SK-N-SH (cell line): ENCODE data around the gene TBXAS1. TPM values are rescaled to one million over a fixed set of nuclear protein-coding genes. Genes with fewer than 3 reads are reported as not detected.

ENCODE experiments used
- CTCF ChIA-PET: fragments of 300-600, 350-600 bp; formaldehyde crosslinking; extraction: SDS; loops from one replicate; lab custom pipeline; 2021; lab: Yijun Ruan, JAX
- POLR2A ChIA-PET: fragments of 350-600 bp; sonication (Branson Sonifier 250); formaldehyde crosslinking; extraction: SDS; loops from one replicate; lab custom pipeline; 2020; ENCODE audit warnings: antibody characterized with exemption, inconsistent platforms; lab: Yijun Ruan, JAX
- DNase-seq: peaks from one replicate; pipeline ENCODE4 v3.0.0; 2012
- H2AFZ ChIP-seq: fragments of 200-600 bp; sonication (generic); 2 replicates; pipeline ENCODE4 v1.8.1; 2016; ENCODE audit warnings: antibody characterized with exemption, mild to moderate bottlenecking, low read depth
- H3F3A ChIP-seq: fragments of 200-600 bp; sonication (generic); replicated peaks from 2 replicates; pipeline ENCODE3; 2016; ENCODE audit warnings: antibody characterized with exemption, mild to moderate bottlenecking; ENCODE audit not compliant: insufficient read depth
- H3K27ac ChIP-seq, 2 experiments: fragments of 200-500 bp in 1 of 2; fragments of 200-600 bp in 1 of 2; sonication (Bioruptor generic) in 1 of 2; sonication (generic), shearing (Covaris generic) in 1 of 2; 2 replicates each; pipeline versions ENCODE4 v1.5.1 to v1.6.1; 2014 to 2016; ENCODE audit warnings: low read depth in 2 of 2, inconsistent platforms in 1 of 2, low read length in 1 of 2, mild to moderate bottlenecking in 1 of 2, mixed read lengths in 1 of 2
- H3K27me3 ChIP-seq: fragments of 200-600 bp; sonication (generic), shearing (Covaris generic); 2 replicates; pipeline ENCODE4 v1.6.1; 2016; ENCODE audit warnings: mixed run types; ENCODE audit not compliant: insufficient read depth
- H3K36me3 ChIP-seq, 2 experiments: fragments of 200-500 bp in 1 of 2; fragments of 200-600 bp in 1 of 2; sonication (Bioruptor generic) in 1 of 2; sonication (generic) in 1 of 2; replicated peaks in 1 of 2; 2 replicates each; pipeline versions ENCODE3 to v1.5.1; 2014 to 2016; ENCODE audit warnings: low read length in 1 of 2, mild to moderate bottlenecking in 1 of 2; ENCODE audit not compliant: insufficient read depth in 2 of 2, control insufficient read depth in 1 of 2
- H3K4me1 ChIP-seq, 2 experiments: fragments of 200-500 bp in 1 of 2; fragments of 200-600 bp in 1 of 2; sonication (Bioruptor generic) in 1 of 2; sonication (generic), shearing (Covaris generic) in 1 of 2; 2 replicates each; pipeline versions ENCODE4 v1.5.1 to v1.6.1; 2014 to 2016; ENCODE audit warnings: low read depth in 1 of 2, low read length in 1 of 2, mixed run types in 1 of 2; ENCODE audit not compliant: insufficient read depth in 2 of 2, control insufficient read depth in 1 of 2
- H3K4me2 ChIP-seq: fragments of 200-600 bp; sonication (generic), shearing (Covaris generic); 2 replicates; pipeline ENCODE4 v1.6.1; 2017; ENCODE audit warnings: mixed run types
- H3K4me3 ChIP-seq, 2 experiments: fragments of 200-500 bp in 1 of 2; fragments of 200-600 bp in 1 of 2; sonication (Bioruptor generic) in 1 of 2; sonication (generic), shearing (Covaris generic) in 1 of 2; 2 replicates each; pipeline versions ENCODE4 v1.5.1 to v1.8.1; 2014 to 2016; ENCODE audit warnings: low read depth in 2 of 2, inconsistent platforms in 1 of 2, low read length in 1 of 2, mild to moderate bottlenecking in 1 of 2, mixed read lengths in 1 of 2, moderate library complexity in 1 of 2
- H3K79me2 ChIP-seq: fragments of 200-600 bp; sonication (generic); 2 replicates; pipeline ENCODE4 v1.8.1; 2017; ENCODE audit warnings: mild to moderate bottlenecking; ENCODE audit not compliant: insufficient read depth
- H3K9ac ChIP-seq: fragments of 200-600 bp; sonication (generic); 2 replicates; pipeline ENCODE4 v1.6.1; 2017; ENCODE audit warnings: mixed run types
- H3K9me2 ChIP-seq: fragments of 200-600 bp; sonication (generic); 2 replicates; pipeline ENCODE4 v1.6.1; 2017; ENCODE audit warnings: mixed run types
- H3K9me3 ChIP-seq: fragments of 200-600 bp; sonication (generic); 2 replicates; pipeline ENCODE4 v1.6.1; 2017; ENCODE audit warnings: mixed run types, mild to moderate bottlenecking, moderate library complexity
- H4K20me1 ChIP-seq: fragments of 200-600 bp; sonication (generic); 2 replicates; pipeline ENCODE4 v1.6.1; 2017; ENCODE audit warnings: mild to moderate bottlenecking, mixed run types; ENCODE audit not compliant: insufficient read depth
- CHD2 ChIP-seq: fragments of 150-350 bp; IDR thresholded peaks from 2 replicates; pipeline ENCODE4 v1.6.1; 2018; ENCODE audit warnings: low read length; ENCODE audit not compliant: partially characterized antibody
- ELF1 ChIP-seq: IDR thresholded peaks from 2 replicates; pipeline ENCODE4 v1.4.0; 2012
- FOSL2 ChIP-seq: IDR thresholded peaks from 2 replicates; pipeline ENCODE4 v1.4.0; 2012; ENCODE audit warnings: low read depth, mild to moderate bottlenecking, moderate library complexity, borderline replicate concordance
- FOXJ3 ChIP-seq: sonication (generic); formaldehyde crosslinking; IDR thresholded peaks from 2 replicates; pipeline ENCODE4 v1.5.1; 2020; ENCODE audit warnings: mild to moderate bottlenecking, missing genetic modification reagents
- FOXM1 ChIP-seq: IDR thresholded peaks from 2 replicates; pipeline ENCODE4 v1.4.0; 2012; ENCODE audit warnings: low read depth, mild to moderate bottlenecking
- GABPA ChIP-seq: IDR thresholded peaks from 2 replicates; pipeline ENCODE4 v1.4.0; 2012; ENCODE audit warnings: low read depth, mild to moderate bottlenecking
- GATA2 ChIP-seq: sonication (generic); formaldehyde crosslinking; IDR thresholded peaks from 2 replicates; pipeline ENCODE4 v1.5.0; 2020; ENCODE audit warnings: mild to moderate bottlenecking, missing genetic modification reagents
- JUND ChIP-seq: IDR thresholded peaks from 2 replicates; pipeline ENCODE4 v1.4.0; 2012
- MEF2A ChIP-seq: IDR thresholded peaks from 2 replicates; pipeline ENCODE4 v1.4.0; 2012; ENCODE audit warnings: low read depth, borderline replicate concordance
- MXI1 ChIP-seq: IDR thresholded peaks from 2 replicates; pipeline ENCODE4 v1.6.1; 2012; ENCODE audit warnings: mild to moderate bottlenecking, low read depth, low read length, improper control_type of control experiment
- NFIC ChIP-seq: IDR thresholded peaks from 2 replicates; pipeline ENCODE4 v1.4.0; 2012; ENCODE audit warnings: borderline replicate concordance
- NRF1 ChIP-seq: IDR thresholded peaks from 2 replicates; pipeline ENCODE4 v1.6.1; 2012; ENCODE audit warnings: low read depth, mild to moderate bottlenecking, low read length
- RAD21 ChIP-seq: IDR thresholded peaks from 2 replicates; pipeline ENCODE4 v1.6.1; 2012; ENCODE audit warnings: mild to moderate bottlenecking, low read length
- RCOR1 ChIP-seq: fragments of 150-350 bp; IDR thresholded peaks from 2 replicates; pipeline ENCODE4 v1.6.1; 2017; ENCODE audit warnings: antibody characterized with exemption, low read length
- RFX5 ChIP-seq: IDR thresholded peaks from 2 replicates; pipeline ENCODE4 v1.6.1; 2012; ENCODE audit warnings: mild to moderate bottlenecking, improper control_type of control experiment, low read length
- RXRA ChIP-seq: IDR thresholded peaks from 2 replicates; pipeline ENCODE4 v1.4.0; 2012; ENCODE audit warnings: low read depth, mild to moderate bottlenecking, borderline replicate concordance
- TCF12 ChIP-seq: IDR thresholded peaks from 2 replicates; pipeline ENCODE4 v1.4.0; 2012
- TEAD4 ChIP-seq: IDR thresholded peaks from 2 replicates; pipeline ENCODE4 v1.4.0; 2012; ENCODE audit warnings: mild to moderate bottlenecking, borderline replicate concordance; ENCODE audit not compliant: insufficient read depth
- USF1 ChIP-seq: IDR thresholded peaks from 2 replicates; pipeline ENCODE4 v1.4.0; 2012; ENCODE audit warnings: low read depth, borderline replicate concordance
- YY1 ChIP-seq: IDR thresholded peaks from 2 replicates; pipeline ENCODE4 v1.4.0; 2012; ENCODE audit warnings: low read depth, mild to moderate bottlenecking
- WGBS: methylation state at CpG from one replicate; pipeline ENCODE4 v1.1.6; 2017; ENCODE audit warnings: low lambda C conversion rate; 5-methylcytosine and 5-hydroxymethylcytosine counted together
- polyA plus RNA-seq, 3 experiments: library from polyadenylated mRNA; depleted of rRNA; stranded (reverse); fragments of >200 nt; gene quantifications; 2 replicates each; pipeline ENCODE4 v1.2.3, GENCODE V29; 2012
- TF ChIP-seq, protein P1 (sequence below): IDR thresholded peaks from 2 replicates; pipeline ENCODE4 v1.4.0; 2012; ENCODE audit warnings: low read depth
- TF ChIP-seq, protein P2 (sequence below): IDR thresholded peaks from 2 replicates; pipeline ENCODE4 v1.6.1; 2012; ENCODE audit warnings: mild to moderate bottlenecking, low read depth, low read length, moderate library complexity

The TBXAS1 gene
- polyA plus RNA-seq, 1 of the 3 experiments (the other 2 are of a cell fraction), result 4.4 TPM

GRCh38 chr7:139828446-139828845, 618 bp upstream of the TBXAS1 start:
- Histone ChIP-seq H3F3A (no peaks in the 10 kb centered on the region), H3K9me2 (no peaks in the 10 kb centered on the region), H3K79me2 (no peaks in the 10 kb centered on the region), H3K4me3 (no peak overlapping the region), H3K9me3 (no peaks in the 10 kb centered on the region), H3K4me2 (no peak overlapping the region), H2AFZ (no peak overlapping the region), H3K27ac (no peak overlapping the region), H3K36me3 (no peaks in the 10 kb centered on the region), H3K9ac (no peak overlapping the region), H3K27me3 (peaks cover 4% of the 10 kb centered on the region; the same call in 1 of the 2 replicates), H4K20me1 (no peaks in the 10 kb centered on the region), H3K4me1 (peaks cover 0 to 7% of the 10 kb centered on the region in 2 experiments; a peak in 1 of 4 replicates)
- POLR2A ChIA-PET, result no interaction called here
- DNase-seq, result no peak
- CTCF ChIA-PET, result no interaction called here
- 43% methylated on average over 2 of the region's 2 CpGs for WGBS
- TF ChIP-seq TEAD4 (no peak), GATA2 (CRISPR knock-in tag) (no peak)

DNA sequence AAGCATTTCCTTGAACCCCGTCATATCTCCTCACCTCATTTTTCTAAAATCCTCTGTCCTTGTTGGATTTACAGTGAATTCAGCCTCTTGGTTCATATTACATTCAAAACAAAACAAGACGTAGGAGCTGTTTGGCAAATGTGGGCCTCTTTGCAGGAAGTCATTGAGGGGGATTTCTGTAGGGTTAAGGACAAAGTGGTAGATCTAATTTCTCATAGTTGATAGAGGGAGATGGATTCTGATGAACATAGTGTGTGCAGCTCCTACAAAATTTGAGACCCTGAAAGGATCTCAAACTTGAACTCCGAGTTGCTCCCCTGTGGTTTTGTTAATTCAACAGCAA, 682 bp downstream of the TBXAS1 start:
- H2AFZ ChIP-seq, result no peak overlapping the region
- no peaks in the 10 kb centered on the region for H4K20me1 ChIP-seq
- no peak overlapping the region for H3K27ac ChIP-seq
- POLR2A ChIA-PET, result no interaction called here
- H3K4me1 ChIP-seq, result peaks cover 0 to 7% of the 10 kb centered on the region in 2 experiments; a peak in 1 of 4 replicates
- H3K4me2 ChIP-seq, result no peak overlapping the region
- TF ChIP-seq, protein P1, sequence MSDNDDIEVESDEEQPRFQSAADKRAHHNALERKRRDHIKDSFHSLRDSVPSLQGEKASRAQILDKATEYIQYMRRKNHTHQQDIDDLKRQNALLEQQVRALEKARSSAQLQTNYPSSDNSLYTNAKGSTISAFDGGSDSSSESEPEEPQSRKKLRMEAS, result no peak
- no peak for TF ChIP-seq NFIC
- TF ChIP-seq RAD21, result no peak
- no peak for TF ChIP-seq RFX5
- TF ChIP-seq GABPA, result no peak
- TF ChIP-seq MEF2A, result no peak
- TF ChIP-seq FOXM1, result no peak
- no peak for TF ChIP-seq ELF1
- no peak for TF ChIP-seq USF1
- no peak for TF ChIP-seq CHD2
- TF ChIP-seq YY1, result no peak
- TF ChIP-seq, protein P2, sequence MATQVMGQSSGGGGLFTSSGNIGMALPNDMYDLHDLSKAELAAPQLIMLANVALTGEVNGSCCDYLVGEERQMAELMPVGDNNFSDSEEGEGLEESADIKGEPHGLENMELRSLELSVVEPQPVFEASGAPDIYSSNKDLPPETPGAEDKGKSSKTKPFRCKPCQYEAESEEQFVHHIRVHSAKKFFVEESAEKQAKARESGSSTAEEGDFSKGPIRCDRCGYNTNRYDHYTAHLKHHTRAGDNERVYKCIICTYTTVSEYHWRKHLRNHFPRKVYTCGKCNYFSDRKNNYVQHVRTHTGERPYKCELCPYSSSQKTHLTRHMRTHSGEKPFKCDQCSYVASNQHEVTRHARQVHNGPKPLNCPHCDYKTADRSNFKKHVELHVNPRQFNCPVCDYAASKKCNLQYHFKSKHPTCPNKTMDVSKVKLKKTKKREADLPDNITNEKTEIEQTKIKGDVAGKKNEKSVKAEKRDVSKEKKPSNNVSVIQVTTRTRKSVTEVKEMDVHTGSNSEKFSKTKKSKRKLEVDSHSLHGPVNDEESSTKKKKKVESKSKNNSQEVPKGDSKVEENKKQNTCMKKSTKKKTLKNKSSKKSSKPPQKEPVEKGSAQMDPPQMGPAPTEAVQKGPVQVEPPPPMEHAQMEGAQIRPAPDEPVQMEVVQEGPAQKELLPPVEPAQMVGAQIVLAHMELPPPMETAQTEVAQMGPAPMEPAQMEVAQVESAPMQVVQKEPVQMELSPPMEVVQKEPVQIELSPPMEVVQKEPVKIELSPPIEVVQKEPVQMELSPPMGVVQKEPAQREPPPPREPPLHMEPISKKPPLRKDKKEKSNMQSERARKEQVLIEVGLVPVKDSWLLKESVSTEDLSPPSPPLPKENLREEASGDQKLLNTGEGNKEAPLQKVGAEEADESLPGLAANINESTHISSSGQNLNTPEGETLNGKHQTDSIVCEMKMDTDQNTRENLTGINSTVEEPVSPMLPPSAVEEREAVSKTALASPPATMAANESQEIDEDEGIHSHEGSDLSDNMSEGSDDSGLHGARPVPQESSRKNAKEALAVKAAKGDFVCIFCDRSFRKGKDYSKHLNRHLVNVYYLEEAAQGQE, result no peak
- TF ChIP-seq TCF12, result no peak
- no peak for TF ChIP-seq RXRA
- TF ChIP-seq MXI1, result no peak
- TF ChIP-seq RCOR1, result no peak
- TF ChIP-seq JUND, result no peak
- TF ChIP-seq FOXJ3 (CRISPR knock-in tag), result no peak
- TF ChIP-seq NRF1, result no peak
- no peak for TF ChIP-seq FOSL2
- no peaks in the 10 kb centered on the region for H3K79me2 ChIP-seq
- H3K4me3 ChIP-seq, result no peak overlapping the region
- no peaks in the 10 kb centered on the region; the same call in 1 of the 2 replicates for H3K27me3 ChIP-seq
- H3K9ac ChIP-seq, result no peak overlapping the region
- no peaks in the 10 kb centered on the region for H3K9me3 ChIP-seq
- no peaks in the 10 kb centered on the region for H3K36me3 ChIP-seq
- no peaks in the 10 kb centered on the region for H3F3A ChIP-seq
- no peaks in the 10 kb centered on the region for H3K9me2 ChIP-seq
- CTCF ChIA-PET, result no interaction called here
- no peak for DNase-seq
- 74% methylated on average over 3 of the region's 3 CpGs for WGBS
